WERI-Rb-1 (cell line): ENCODE results near the gene RAB30.
"Not testable (repeated sequence)": the region's sequence is repeated elsewhere in the genome, so short reads cannot be mapped to it uniquely, and the experiment has no call there.

Source experiments
- DNase-seq: peaks from one replicate; pipeline ENCODE4 v3.0.0-alpha.2; 2020
- H3K27ac ChIP-seq: fragments of 250-450 bp; sonication (Bioruptor Pico); 2 replicates; pipeline ENCODE4 v1.5.1; 2020; ENCODE audit warnings: mild to moderate bottlenecking, moderate library complexity
- H3K27me3 ChIP-seq: fragments of 250-450 bp; sonication (Bioruptor Pico); 2 replicates; pipeline ENCODE4 v1.5.1; 2021; ENCODE audit warnings: mild to moderate bottlenecking, low read depth, moderate library complexity; ENCODE audit not compliant: insufficient read depth, severe bottlenecking
- H3K36me3 ChIP-seq: fragments of 250-450 bp; sonication (Bioruptor Pico); 2 replicates; pipeline ENCODE4 v1.5.1; 2020; ENCODE audit warnings: mild to moderate bottlenecking, moderate library complexity
- H3K4me3 ChIP-seq: 2 replicates; pipeline ENCODE4 v1.5.1; 2011; ENCODE audit warnings: low read depth, mild to moderate bottlenecking, control low read depth, low read length
- H3K9me3 ChIP-seq: fragments of 250-450 bp; sonication (Bioruptor Pico); 2 replicates; pipeline ENCODE4 v1.5.1; 2021; ENCODE audit warnings: mild to moderate bottlenecking, moderate library complexity; ENCODE audit not compliant: severe bottlenecking
- CTCF ChIP-seq: IDR thresholded peaks from 2 replicates; pipeline ENCODE4 v1.5.1; 2011; ENCODE audit warnings: low read depth, mild to moderate bottlenecking, control low read depth, inconsistent platforms, low read length

Gene RAB30

GRCh38 chr11:82972103-82972502, 99.6 kb downstream of the RAB30 start:
- TF ChIP-seq CTCF = no peak
- Histone ChIP-seq H3K4me3 (no peak overlapping the region), H3K9me3 (no peaks in the 10 kb centered on the region), H3K36me3 (no peaks in the 10 kb centered on the region), H3K27me3 (no peaks in the 10 kb centered on the region), H3K27ac (no peak overlapping the region)
- DNase-seq = no peak

GRCh38 chr11:82971519-82971946, 100.2 kb downstream of the RAB30 start:
- H3K9me3 ChIP-seq, H3K36me3 ChIP-seq, DNase-seq, H3K27me3 ChIP-seq, H3K4me3 ChIP-seq, H3K27ac ChIP-seq: not testable (repeated sequence)

GRCh38 chr11:82970507-82971083, 101.1 kb downstream of the RAB30 start:
- not testable (repeated sequence) for H3K4me3 ChIP-seq, H3K27me3 ChIP-seq, H3K9me3 ChIP-seq, H3K36me3 ChIP-seq, DNase-seq, H3K27ac ChIP-seq

GRCh38 chr11:82969811-82970210, 101.9 kb downstream of the RAB30 start:
- Histone ChIP-seq H3K9me3 (no peaks in the 10 kb centered on the region), H3K27ac (no peak overlapping the region), H3K36me3 (no peaks in the 10 kb centered on the region), H3K4me3 (no peak overlapping the region), H3K27me3 (no peaks in the 10 kb centered on the region)
- no peak for TF ChIP-seq CTCF
- DNase-seq = no peak

- H3K36me3 ChIP-seq = no peaks in the 10 kb centered on the region
- H3K9me3 ChIP-seq = no peaks in the 10 kb centered on the region
- no peaks in the 10 kb centered on the region for H3K27me3 ChIP-seq
- no peak for DNase-seq
- TF ChIP-seq CTCF = no peak
- no peak overlapping the region for H3K27ac ChIP-seq
- H3K4me3 ChIP-seq = no peak overlapping the region
These were observed 104.3 kb downstream of the RAB30 start for GRCh38 chr11:82967381-82967780.

- not testable (repeated sequence) for H3K4me3 ChIP-seq, H3K27me3 ChIP-seq, DNase-seq, H3K27ac ChIP-seq, H3K36me3 ChIP-seq, H3K9me3 ChIP-seq
These were observed 109.7 kb downstream of the RAB30 start for GRCh38 chr11:82962021-82962420.

- DNase-seq = no peak
- H3K9me3 ChIP-seq = no peaks in the 10 kb centered on the region
- no peak for TF ChIP-seq CTCF
- no peak overlapping the region for H3K4me3 ChIP-seq
- no peaks in the 10 kb centered on the region for H3K36me3 ChIP-seq
- H3K27ac ChIP-seq = no peak overlapping the region
- no peaks in the 10 kb centered on the region for H3K27me3 ChIP-seq
These were observed 110.9 kb downstream of the RAB30 start for GRCh38 chr11:82960779-82961143.
